8988T (cell line): ENCODE results near the gene ANKMY1.
"Not testable (repeated sequence)": the region's sequence is repeated elsewhere in the genome, so short reads cannot be mapped to it uniquely, and the experiment has no call there.

ENCODE experiments used
- DNase-seq: peaks from one replicate; pipeline ENCODE4 v3.0.0; 2011

ANKMY1 gene

DNA sequence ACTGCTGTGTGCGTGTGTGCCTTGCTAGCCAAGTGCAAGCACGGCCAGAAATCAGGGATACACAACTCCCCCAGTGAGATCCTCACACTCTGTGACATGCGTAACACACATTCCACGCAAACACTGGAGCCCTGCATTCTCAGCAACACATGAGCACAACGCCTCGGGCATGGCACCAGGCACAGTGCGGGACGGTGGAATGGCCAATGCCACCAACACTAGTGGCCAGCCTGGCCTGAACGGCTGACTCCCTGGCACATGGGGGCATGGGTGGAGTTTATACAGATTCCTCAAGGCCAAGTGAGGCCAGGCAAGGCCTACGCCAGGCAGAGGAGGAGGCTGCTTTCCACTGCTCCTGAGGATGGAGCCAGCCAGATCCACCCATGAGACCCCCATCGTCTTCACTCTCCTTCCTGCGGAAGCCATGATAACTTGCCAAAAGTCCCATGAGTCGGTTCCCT, 56.2 kb downstream of the ANKMY1 start:
- DNase-seq = peak; percentile 4

- DNase-seq = peak; percentile 2
Measured at GRCh38 chr2:240500561-240501423, 57.0 kb downstream of the ANKMY1 start.

DNA sequence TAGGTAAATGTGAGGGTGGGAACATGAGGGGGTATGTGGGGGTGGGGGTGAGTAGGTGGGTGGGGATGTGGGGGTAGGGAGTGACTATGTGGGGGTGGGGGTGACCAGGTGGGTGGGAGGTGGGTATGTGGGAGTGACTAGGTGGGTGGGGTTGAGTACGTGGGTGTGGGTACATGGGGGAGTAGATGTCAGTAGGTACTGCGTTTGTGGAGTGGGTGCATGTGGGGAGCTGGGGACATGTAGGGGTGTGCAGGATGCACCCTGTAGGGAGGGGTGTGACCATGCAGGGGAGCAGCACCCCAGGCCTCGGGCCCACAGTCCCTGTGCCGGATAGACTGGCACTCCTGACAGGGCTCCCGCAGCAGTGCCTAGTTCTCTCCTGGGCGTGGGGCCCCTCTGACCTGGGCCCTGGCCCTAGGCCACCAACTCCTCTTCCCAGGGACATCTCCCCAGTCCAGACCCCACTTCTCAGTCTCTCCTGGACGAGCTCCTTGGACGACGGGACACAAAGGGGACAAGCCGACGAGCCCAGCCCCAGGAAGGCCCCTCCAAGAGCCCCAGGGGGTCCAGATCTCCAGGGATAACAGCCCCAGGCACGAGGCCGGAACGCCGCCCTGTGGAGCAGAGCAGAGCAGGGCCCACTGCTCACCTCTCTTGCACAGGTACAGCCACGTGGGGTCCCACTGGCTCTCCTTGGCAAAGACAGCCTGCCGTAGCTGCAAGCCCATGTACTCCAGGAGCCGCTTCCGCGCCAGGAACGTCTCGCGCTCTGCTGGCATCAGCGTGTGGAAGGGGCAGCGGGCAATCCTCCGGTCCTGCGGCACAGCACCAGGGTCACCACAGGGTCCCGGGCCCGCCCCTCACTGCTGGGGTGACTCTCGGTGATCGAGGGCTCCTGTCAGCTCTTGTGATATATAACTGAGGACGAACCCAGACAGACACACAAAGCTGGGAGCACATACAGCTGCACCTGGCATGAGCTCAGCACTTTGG, 58.2 kb downstream of the ANKMY1 start:
- DNase-seq = no peak

DNA sequence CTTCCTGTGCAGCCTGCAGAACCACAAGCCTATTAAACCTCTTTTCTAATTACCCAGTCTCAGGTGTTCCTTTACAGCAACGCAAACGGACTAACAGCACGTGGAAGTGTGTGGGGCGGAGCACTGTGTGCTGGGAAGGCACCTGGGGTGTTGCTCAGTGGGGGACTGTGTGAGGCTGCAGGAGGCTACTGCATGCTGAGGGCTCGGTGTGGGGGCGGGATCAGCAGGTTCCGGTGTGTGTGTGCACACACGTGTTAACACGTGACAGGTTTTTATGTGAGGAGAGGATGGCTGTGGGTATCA, 58.9 kb downstream of the ANKMY1 start:
- no peak for DNase-seq

DNA sequence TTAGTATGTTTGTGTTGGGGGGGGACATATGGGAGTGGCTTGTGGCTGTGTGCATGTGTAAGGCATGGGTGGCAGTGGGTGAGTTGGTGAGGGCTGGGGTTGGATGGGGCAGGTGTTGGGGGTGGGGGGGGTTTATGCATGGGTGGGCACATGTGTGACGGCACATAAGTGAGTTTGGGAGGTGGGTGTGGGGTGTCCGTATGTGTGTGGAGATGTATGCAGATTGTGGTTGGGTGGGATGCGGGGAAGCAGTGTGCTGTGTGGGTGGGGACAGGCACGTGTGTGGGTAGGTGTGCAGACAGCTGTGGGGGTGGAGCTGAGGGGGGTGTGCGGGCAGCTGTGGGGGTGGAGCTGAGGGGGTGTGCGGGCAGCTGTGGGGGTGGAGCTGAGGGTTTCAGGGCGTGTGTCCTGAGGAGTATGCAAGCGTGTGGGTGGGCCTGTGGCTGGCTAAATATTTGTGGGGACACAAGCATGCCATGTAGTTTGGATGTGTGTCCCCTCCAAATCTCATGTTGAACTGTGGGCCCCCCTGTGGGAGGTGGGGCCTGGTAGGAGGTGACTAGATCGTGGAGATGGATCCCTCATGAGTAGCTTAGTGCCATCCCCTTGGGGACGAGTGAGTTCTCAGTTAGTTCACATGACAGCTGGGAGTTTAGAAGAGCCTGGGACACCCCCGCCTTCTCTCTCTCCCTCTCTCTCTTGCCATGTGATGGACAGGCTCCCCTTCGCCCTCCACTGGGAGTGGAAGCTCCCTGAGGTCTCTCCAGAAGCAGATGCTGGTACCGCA, 59.4 kb downstream of the ANKMY1 start:
- DNase-seq = no peak

GRCh38 chr2:240497082-240497481, 60.7 kb downstream of the ANKMY1 start:
- DNase-seq = peak; percentile 37

DNA sequence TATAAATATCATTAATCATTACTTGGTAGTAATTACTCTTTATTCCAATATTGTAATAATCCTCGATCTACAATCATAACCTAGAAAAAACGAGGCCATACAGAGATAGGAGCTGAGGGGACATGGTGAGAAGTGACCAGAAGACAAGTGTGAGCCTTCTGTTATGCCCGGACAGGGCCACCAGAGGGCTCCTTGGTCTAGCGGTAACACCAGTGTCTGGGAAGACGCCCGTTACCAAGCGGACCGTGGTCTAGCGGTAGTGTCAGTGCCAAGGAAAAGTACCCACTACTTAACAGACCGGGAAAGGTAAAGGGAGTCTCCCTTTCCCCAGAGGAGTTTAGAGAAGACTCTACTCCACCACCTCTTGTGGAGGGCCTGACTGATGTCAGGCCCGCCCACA, 62.8 kb downstream of the ANKMY1 start:
- not testable (repeated sequence) for DNase-seq

DNA sequence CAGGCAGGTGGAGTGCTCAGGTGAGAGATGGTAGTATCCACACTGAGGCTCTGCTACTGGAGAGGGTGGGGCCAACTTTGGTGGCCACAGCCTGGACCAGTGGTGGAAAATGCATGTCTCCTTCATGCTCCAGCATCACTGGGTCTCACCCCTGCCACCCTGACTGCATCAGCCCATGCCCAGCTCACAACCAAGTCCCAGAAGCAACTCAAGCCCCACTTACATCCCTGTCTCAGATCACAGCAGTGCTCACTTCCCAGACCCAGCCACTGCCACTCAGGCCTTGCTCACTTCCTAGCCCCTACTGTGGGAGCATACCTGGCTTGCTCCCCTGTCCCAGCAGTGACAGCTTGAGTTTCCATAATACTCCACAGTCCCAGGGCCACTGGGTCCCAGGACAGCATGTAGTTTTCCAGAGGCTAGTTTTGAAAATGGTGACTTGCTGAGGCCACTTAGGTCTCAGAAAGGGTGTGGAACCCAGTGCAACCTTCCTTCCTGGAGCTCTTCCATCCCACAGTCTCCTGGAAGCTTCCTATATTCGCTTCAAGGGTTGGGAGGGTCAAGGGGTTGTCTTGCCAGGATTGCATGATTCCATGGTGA, 63.5 kb downstream of the ANKMY1 start:
- no peak for DNase-seq

- DNase-seq = no peak
Measured at GRCh38 chr2:240491483-240491882, 66.3 kb downstream of the ANKMY1 start.

DNA sequence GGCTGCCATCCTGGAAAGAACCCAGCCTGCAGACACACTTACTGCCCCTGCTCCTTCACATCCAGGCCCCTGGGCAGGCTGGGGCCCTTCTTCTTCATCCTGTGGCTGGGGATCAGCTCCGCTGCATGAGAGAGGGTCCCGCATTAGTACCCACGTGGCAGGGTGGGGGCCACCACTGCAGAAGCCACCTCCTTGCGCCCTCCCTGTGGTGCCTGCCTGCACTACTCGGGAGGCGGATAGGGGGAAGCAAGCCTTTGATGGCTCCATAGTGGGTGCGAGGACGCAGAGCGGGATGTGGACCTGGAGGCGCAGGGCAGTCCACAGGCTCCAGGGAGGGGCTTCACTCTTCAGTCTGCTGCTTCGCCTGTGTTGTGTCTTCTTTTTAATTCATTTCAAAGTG, 75.6 kb downstream of the ANKMY1 start:
- no peak for DNase-seq

- no peak for DNase-seq
Measured at GRCh38 chr2:240481720-240482119, 76.1 kb downstream of the ANKMY1 start.

- no peak for DNase-seq
Measured at GRCh38 chr2:240480834-240481623, 76.8 kb downstream of the ANKMY1 start.

GRCh38 chr2:240479111-240479501, 78.7 kb downstream of the ANKMY1 start:
- DNase-seq = no peak

DNA sequence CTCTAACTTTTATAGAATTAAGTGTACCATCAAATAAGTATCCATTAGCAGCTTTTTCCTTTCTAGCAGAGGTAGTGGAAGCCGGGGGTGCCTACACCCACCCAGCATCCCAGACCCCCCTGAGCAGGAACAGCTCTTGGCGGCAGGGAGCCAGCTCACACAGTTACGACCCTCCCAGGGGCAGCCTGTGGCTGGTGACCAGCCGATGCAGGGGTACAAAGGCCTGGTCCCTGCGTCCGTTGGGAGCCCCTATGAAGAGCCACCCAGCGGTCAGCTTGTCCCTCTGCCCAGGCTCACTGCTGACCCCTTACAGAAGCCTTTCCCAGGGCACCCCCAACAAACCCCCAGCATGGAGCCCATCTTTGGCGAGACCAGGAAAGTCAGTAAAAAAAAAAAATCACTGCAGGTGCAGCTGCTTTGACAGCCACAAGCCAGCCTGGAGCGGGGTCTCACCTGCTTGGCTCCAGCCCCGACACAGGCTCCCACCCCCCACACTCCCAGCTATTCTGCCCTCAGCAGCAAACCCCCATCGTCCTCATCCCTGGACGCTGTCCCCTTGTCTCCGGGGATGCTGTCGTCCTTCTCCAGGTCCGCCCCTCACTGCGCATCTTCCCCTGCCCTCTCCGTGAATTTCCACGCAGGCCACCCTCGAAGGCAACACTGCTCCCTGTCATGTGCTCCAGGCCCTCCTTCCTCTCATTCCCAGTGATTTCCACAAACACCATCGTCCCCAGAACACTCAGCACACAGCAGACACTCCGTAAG, 79.3 kb downstream of the ANKMY1 start:
- DNase-seq = no peak

DNA sequence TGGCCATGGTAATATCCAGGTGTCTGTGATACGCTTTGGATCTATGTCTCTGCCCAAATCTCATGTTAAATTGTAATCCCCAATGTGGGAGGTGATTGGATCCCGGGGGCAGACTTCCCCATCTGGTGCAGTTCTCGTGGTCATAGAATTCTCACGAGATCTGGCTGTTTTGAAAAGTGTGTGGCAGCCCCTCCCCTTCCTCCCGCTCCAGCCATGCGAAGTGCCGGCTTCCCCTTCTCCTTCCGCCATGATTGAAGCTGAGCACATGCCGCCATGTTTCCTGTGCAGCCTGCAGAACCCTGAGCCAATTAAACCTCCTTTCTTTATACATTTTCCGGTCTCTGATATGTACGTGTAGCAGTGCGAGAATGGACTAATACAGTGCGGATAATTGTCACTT, 79.9 kb downstream of the ANKMY1 start:
- DNase-seq = no peak

- DNase-seq = no peak
Measured at GRCh38 chr2:240473211-240473610, 84.6 kb downstream of the ANKMY1 start.

- DNase-seq = no peak
Measured at GRCh38 chr2:240472078-240472790, 85.6 kb downstream of the ANKMY1 start.

- no peak for DNase-seq
Measured at GRCh38 chr2:240469740-240470139, 88.0 kb downstream of the ANKMY1 start.

DNA sequence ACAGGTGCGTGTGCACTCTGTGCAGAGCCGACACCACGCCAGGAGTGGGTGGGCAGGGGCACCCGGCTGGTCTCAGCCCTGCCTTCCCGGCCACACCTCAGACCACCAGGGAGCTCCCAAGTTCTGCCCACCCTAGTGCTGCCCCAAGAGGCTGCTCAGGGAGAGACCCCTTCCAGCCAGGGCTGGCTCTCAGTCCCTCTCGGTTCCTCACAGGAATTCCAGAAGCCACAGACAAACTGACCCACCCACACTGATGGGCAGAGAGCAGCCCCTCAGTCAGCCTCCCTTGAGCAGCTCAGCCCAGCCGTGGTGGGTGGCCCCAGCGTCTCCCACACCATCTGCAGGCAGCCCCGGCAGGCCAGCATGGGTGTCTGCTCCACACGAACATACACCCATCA, 88.5 kb downstream of the ANKMY1 start:
- peak; percentile 20 for DNase-seq
